Common myeloid progenitor, CD34-positive (primary cell): Measurements from ENCODE around the gene DCAF17.

Experiments
- CTCF ChIA-PET: fragments of 350-600 bp; sonication (Branson Sonifier 250); formaldehyde crosslinking; loops from one replicate; lab custom pipeline; 2021; ENCODE audit warnings: antibody characterized with exemption; lab: Charles Lee
- POLR2A ChIA-PET: fragments of 350-600 bp; sonication (Branson Sonifier 250); formaldehyde crosslinking; loops from one replicate; lab custom pipeline; 2021; ENCODE audit warnings: antibody characterized with exemption; lab: Charles Lee
- DNase-seq, 3 donors: peaks; one replicate each; pipeline versions ENCODE4 v3.0.0 to v3.0.0-alpha.2; 2013
- H3K27ac ChIP-seq, 2 experiments: 1 replicate in 1 of 2; 2 replicates in 1 of 2; pipeline ENCODE4 v1.7.0; 2013; ENCODE audit warnings: inconsistent platforms in 2 of 2, low read length in 2 of 2, mild to moderate bottlenecking in 2 of 2, low read depth in 1 of 2, moderate library complexity in 1 of 2; ENCODE audit not compliant: severe bottlenecking in 2 of 2, insufficient read depth in 1 of 2, poor library complexity in 1 of 2
- H3K27me3 ChIP-seq, 5 experiments: replicated peaks in 2 of 5; 1 replicate in 3 of 5; 2 replicates in 2 of 5; pipeline versions ENCODE4 v1.6.1 to v1.7.0; 2013; ENCODE audit warnings: low read length in 4 of 5, mild to moderate bottlenecking in 2 of 5, moderate library complexity in 2 of 5, inconsistent platforms in 1 of 5; ENCODE audit not compliant: insufficient read depth in 5 of 5, control insufficient read depth in 4 of 5
- H3K36me3 ChIP-seq, 4 experiments: 1 replicate in 2 of 4; 2 replicates in 2 of 4; pipeline versions ENCODE4 v1.6.1 to v1.7.0; 2013; ENCODE audit warnings: low read length in 3 of 4, control low read depth in 1 of 4, mild to moderate bottlenecking in 1 of 4; ENCODE audit not compliant: control insufficient read depth in 4 of 4, insufficient read depth in 4 of 4
- H3K4me1 ChIP-seq, 4 experiments: 1 replicate in 3 of 4; 2 replicates in 1 of 4; pipeline versions ENCODE4 v1.6.1 to v1.7.1; 2013; ENCODE audit warnings: low read length in 3 of 4, mild to moderate bottlenecking in 3 of 4, control low read depth in 1 of 4, inconsistent platforms in 1 of 4, moderate library complexity in 1 of 4; ENCODE audit not compliant: control insufficient read depth in 4 of 4, insufficient read depth in 4 of 4; ENCODE audit errors: control extremely low read depth in 1 of 4
- H3K4me3 ChIP-seq, 7 experiments: 1 replicate in 4 of 7; 2 replicates in 3 of 7; pipeline versions ENCODE4 v1.5.1 to v1.7.0; 2013; ENCODE audit warnings: mild to moderate bottlenecking in 7 of 7, low read length in 6 of 7, moderate library complexity in 6 of 7, inconsistent platforms in 2 of 7, low read depth in 2 of 7, control low read depth in 1 of 7; ENCODE audit not compliant: insufficient read depth in 4 of 7, control insufficient read depth in 1 of 7; ENCODE audit errors: extremely low read depth in 1 of 7
- H3K9me3 ChIP-seq, 5 experiments: 1 replicate in 4 of 5; 2 replicates in 1 of 5; pipeline versions ENCODE4 v1.6.1 to v1.7.1; 2013; ENCODE audit warnings: low read length in 4 of 5, mild to moderate bottlenecking in 2 of 5, inconsistent platforms in 1 of 5, low read depth in 1 of 5, moderate library complexity in 1 of 5; ENCODE audit not compliant: control insufficient read depth in 4 of 5, insufficient read depth in 2 of 5; ENCODE audit errors: control extremely low read depth in 1 of 5
- WGBS: methylation state at CpG from one replicate; pipeline ENCODE4 v1.1.5; 2013; ENCODE audit not compliant: insufficient coverage; 5-methylcytosine and 5-hydroxymethylcytosine counted together

Gene DCAF17

DNA sequence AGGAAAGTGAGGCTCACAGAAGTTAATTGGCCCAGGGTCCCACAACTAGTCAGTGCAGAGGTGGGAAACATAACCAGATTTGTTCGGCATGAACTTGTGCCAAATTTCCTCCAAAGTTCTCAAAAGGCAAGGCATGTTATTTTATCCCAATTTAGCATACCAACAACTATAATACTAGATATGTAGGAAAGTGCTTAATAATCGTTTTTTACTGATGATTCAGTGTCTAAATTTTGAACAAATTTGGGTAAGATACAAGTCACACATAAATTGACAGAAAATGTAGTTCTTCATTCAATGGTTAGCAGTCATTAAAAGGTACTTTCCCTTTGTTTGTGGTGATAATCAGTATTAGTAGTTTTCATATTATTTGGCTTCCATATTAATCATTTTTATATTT lies 49.8 kb downstream of the DCAF17 start:
- no peak for DNase-seq
- WGBS, result no CpG with 5 or more reads among the region's 2 CpGs
- Histone ChIP-seq H3K4me3 (no peak overlapping the region), H3K27me3 (no peaks in the 10 kb centered on the region), H3K9me3 (peaks cover 0 to 4% (median 1%) of the 10 kb centered on the region in 5 experiments), H3K27ac (no peak overlapping the region), H3K4me1 (peaks cover 0 to 8% (median 0%) of the 10 kb centered on the region in 4 experiments), H3K36me3 (peaks cover 5 to 42% (median 20%) of the 10 kb centered on the region in 4 experiments)
- CTCF ChIA-PET, result no interaction called here
- POLR2A ChIA-PET, result no interaction called here

DNA sequence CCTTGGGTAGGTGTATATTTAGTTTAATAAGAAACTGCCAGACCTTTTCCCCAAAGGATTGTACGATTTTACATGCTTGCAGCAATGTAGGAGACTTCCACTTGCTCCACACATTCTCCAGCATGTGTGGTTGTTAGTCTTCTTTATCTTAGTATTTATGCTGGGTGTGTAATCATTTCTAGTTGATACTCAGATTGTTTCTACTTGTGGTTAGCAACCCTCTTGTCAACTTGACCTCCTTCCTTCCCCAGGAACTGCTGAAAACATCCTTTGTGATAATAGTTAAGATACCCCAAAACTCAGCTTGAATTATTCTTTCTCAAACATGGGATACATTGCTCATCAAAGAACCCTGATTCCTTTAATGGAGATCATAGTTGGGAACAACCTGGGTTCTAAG lies 51.1 kb downstream of the DCAF17 start:
- Histone ChIP-seq H3K4me3 (no peak overlapping the region), H3K36me3 (peaks cover 5 to 38% (median 15%) of the 10 kb centered on the region in 4 experiments), H3K27ac (no peak overlapping the region), H3K9me3 (peaks cover 0 to 10% (median 3%) of the 10 kb centered on the region in 5 experiments), H3K27me3 (no peaks in the 10 kb centered on the region), H3K4me1 (peaks cover 0 to 8% (median 0%) of the 10 kb centered on the region in 4 experiments)
- WGBS, result no CpG with 5 or more reads among the region's 1 CpG
- no peak for DNase-seq
- CTCF ChIA-PET, result no interaction called here
- POLR2A ChIA-PET, result no interaction called here

DNA sequence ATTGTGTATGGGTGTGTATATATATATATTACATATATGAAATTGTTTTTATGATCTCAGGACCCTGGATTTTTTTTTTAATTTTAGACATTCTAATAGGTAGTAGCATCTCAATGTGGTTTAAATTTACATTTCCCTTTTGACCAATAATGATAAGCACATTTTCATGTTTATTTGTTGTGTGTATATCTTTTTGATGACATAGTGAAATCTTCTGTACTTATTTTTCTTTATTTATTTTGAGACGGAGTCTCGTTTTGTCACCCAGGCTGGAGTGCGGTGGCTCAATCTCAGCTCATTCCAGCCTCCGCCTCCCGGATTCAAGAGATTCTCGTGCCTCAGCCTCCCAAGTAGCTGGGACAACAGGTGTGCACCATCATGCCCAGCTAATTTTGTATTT lies 53.2 kb downstream of the DCAF17 start:
- POLR2A ChIA-PET, result no interaction called here
- Histone ChIP-seq H3K4me1 (peaks cover 0 to under 1% (median 0%) of the 10 kb centered on the region in 4 experiments), H3K27ac (no peak overlapping the region), H3K4me3 (no peak overlapping the region), H3K27me3 (no peaks in the 10 kb centered on the region), H3K9me3 (peaks cover 0 to 10% (median 3%) of the 10 kb centered on the region in 5 experiments), H3K36me3 (peaks cover 5 to 30% (median 8%) of the 10 kb centered on the region in 4 experiments)
- DNase-seq, result no peak
- CTCF ChIA-PET, result interaction anchor here (1.5 kb wide), 1 partner anchor 71 kb away, joined by 3 read pairs; no protein-coding TSS in a partner anchor
- WGBS, result 98% methylated on average over 6 of the region's 6 CpGs

DNA sequence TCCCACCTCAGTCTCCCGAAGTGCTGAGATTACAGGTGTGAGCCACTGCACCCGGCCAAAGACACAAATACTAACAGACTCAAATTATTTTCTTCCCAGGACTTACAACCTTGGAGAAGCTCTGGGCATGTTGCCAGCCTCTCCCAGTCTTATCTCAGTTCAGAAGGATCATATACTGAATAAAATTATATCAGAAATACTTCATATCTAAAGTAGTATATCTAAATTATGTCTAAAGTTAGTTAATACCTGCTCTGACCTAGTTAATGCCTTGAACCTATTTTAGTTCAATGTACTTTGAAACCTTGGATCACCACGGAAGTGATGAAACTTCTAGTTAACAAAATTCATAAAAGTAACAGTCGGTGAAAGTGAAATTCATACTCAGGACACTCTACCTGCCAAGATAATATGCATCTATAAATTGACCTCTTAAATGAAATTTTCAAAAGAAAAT lies 53.8 kb downstream of the DCAF17 start:
- peaks cover 3 to 28% (median 4%) of the 10 kb centered on the region in 4 experiments for H3K36me3 ChIP-seq
- POLR2A ChIA-PET, result no interaction called here
- no peak overlapping the region for H3K27ac ChIP-seq
- no peaks in the 10 kb centered on the region for H3K27me3 ChIP-seq
- no peaks in the 10 kb centered on the region for H3K4me1 ChIP-seq
- CTCF ChIA-PET, result no interaction called here
- peaks cover 0 to 10% (median 3%) of the 10 kb centered on the region in 5 experiments for H3K9me3 ChIP-seq
- 100% methylated on average over 1 of the region's 4 CpGs for WGBS
- no peak overlapping the region for H3K4me3 ChIP-seq
- DNase-seq, result no peak

DNA sequence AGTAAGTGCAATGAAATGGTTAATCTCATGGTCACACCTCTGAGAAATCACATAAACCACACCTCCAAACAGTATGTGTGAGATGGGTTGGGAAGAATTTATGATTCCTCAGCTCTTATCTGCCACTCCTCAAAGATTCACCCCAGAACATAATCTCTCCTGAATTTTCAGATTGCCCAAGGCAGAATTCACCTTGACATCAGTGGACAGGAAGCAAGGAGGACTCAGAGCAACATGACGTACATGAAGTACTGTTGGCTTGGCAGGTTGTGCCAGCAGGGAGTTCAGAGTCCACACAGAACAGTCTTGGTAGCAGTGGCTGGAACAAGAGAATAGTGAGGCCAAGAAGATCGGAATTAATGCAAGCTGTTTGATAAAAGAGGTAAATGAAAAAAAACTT lies 56.6 kb downstream of the DCAF17 start:
- Histone ChIP-seq H3K4me3 (no peak overlapping the region), H3K9me3 (peaks cover 0 to 10% (median 3%) of the 10 kb centered on the region in 5 experiments), H3K4me1 (no peaks in the 10 kb centered on the region), H3K27me3 (no peaks in the 10 kb centered on the region), H3K36me3 (peaks cover 0 to 19% (median 2%) of the 10 kb centered on the region in 4 experiments), H3K27ac (no peak overlapping the region)
- no peak for DNase-seq
- 100% methylated on average over 2 of the region's 2 CpGs for WGBS
- ChIA-PET POLR2A (no interaction called here), CTCF (interaction anchor here (1.0 kb wide), 1 partner anchor 21 kb away, joined by 3 read pairs; no protein-coding TSS in a partner anchor)

DNA sequence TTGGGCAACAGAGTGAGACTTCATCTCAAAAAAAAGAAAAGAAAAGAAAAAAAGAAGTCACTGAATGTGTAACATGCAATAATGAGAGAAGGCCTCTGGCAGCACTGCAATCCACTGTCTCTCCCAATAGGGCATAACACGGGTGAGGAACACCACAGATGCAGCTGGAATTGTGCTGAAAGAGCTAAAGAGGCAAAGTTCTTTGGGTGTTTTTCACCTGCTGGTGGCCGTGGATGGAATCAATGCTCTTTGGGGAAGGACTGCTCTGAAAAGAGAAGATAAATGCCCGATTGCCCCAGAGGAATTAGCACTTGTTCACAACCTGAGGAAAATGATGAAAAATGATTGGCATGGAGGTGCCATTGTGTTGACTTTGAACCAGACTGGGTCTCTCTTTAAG lies 57.3 kb downstream of the DCAF17 start:
- WGBS, result 89% methylated on average over 3 of the region's 3 CpGs
- peaks cover 0 to 10% (median 3%) of the 10 kb centered on the region in 5 experiments for H3K9me3 ChIP-seq
- no peak overlapping the region for H3K4me3 ChIP-seq
- H3K27me3 ChIP-seq, result no peaks in the 10 kb centered on the region
- no peaks in the 10 kb centered on the region for H3K4me1 ChIP-seq
- POLR2A ChIA-PET, result no interaction called here
- H3K36me3 ChIP-seq, result peaks cover 0 to 18% (median 2%) of the 10 kb centered on the region in 4 experiments
- no peak overlapping the region for H3K27ac ChIP-seq
- peak in 2 of 3 donors; percentile 21 to 29 for DNase-seq
- CTCF ChIA-PET, result interaction anchor here (1.0 kb wide), 1 partner anchor 21 kb away, joined by 3 read pairs; no protein-coding TSS in a partner anchor

DNA sequence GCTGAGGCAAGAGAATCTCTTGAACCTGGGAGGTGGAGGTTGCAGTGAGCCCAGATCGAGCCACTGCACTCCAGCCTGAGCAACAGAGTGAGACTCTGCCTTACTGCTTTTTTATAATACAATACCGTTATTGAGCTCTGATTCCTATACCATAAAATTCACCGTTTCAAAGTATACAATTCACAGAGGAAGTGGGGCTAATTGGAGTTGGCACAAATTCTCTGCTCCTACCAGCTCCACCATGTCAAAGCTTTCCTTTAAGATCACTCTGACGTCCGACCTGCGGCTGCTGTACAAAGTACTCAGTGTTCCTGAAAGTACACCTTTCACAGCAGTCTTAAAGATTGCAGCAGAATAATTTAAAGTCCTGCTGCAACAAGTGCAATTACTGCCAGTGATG lies 58.6 kb downstream of the DCAF17 start:
- ChIA-PET CTCF (no interaction called here), POLR2A (no interaction called here)
- H3K27me3 ChIP-seq, result no peaks in the 10 kb centered on the region
- peaks cover 0 to 8% (median 0%) of the 10 kb centered on the region in 4 experiments for H3K36me3 ChIP-seq
- H3K4me3 ChIP-seq, result no peak overlapping the region
- WGBS, result 98% methylated on average over 5 of the region's 6 CpGs
- DNase-seq, result no peak
- no peaks in the 10 kb centered on the region for H3K4me1 ChIP-seq
- H3K27ac ChIP-seq, result no peak overlapping the region
- H3K9me3 ChIP-seq, result peaks cover 0 to 13% (median 3%) of the 10 kb centered on the region in 5 experiments
